ENCODE measurements around the gene TNFRSF11A. TPM values are rescaled to one million over a fixed set of nuclear protein-coding genes. Genes with fewer than 3 reads are reported as not detected.

Gene TNFRSF11A
- total RNA-seq, 1 donor from 2014 or later = 8.9 TPM

- H3K4me3 ChIP-seq (ENCODE audit: low read length in 3 of 3) = no peak overlapping the region
- peaks cover 0 to 4% (median 3%) of the 10 kb centered on the region in 3 donors for H3K27me3 ChIP-seq (ENCODE audit: control insufficient read depth in 3 of 3, insufficient read depth in 3 of 3, low read length in 3 of 3)
- H3K9me3 ChIP-seq (ENCODE audit: control insufficient read depth in 3 of 3, low read length in 3 of 3) = no peaks in the 10 kb centered on the region
- no peaks in the 10 kb centered on the region for H3K36me3 ChIP-seq (ENCODE audit: control insufficient read depth in 3 of 3, insufficient read depth in 3 of 3, low read length in 3 of 3)
- no peaks in the 10 kb centered on the region for H3K4me1 ChIP-seq (ENCODE audit: control insufficient read depth in 3 of 3, insufficient read depth in 3 of 3, low read length in 3 of 3)
- H3K27ac ChIP-seq (ENCODE audit: low read depth, low read length) = no peak overlapping the region
- no peak overlapping the region for H3K9ac ChIP-seq (ENCODE audit: low read depth in 1 of 3, low read length in 3 of 3)
These were observed 62.1 kb downstream of the TNFRSF11A start for GRCh38 chr18:62387257-62387656.

- Histone ChIP-seq H3K36me3 (ENCODE audit: control insufficient read depth in 3 of 3, insufficient read depth in 3 of 3, low read length in 3 of 3) (no peaks in the 10 kb centered on the region), H3K27me3 (ENCODE audit: control insufficient read depth in 3 of 3, insufficient read depth in 3 of 3, low read length in 3 of 3) (peaks cover 0 to 5% (median 4%) of the 10 kb centered on the region in 3 donors), H3K4me3 (ENCODE audit: low read length in 3 of 3) (no peak overlapping the region), H3K27ac (ENCODE audit: low read depth, low read length) (no peak overlapping the region), H3K9me3 (ENCODE audit: control insufficient read depth in 3 of 3, low read length in 3 of 3) (no peaks in the 10 kb centered on the region), H3K4me1 (ENCODE audit: control insufficient read depth in 3 of 3, insufficient read depth in 3 of 3, low read length in 3 of 3) (no peaks in the 10 kb centered on the region), H3K9ac (ENCODE audit: low read depth in 1 of 3, low read length in 3 of 3) (no peak overlapping the region)
These were observed 64.0 kb downstream of the TNFRSF11A start for GRCh38 chr18:62388855-62389760.

- Histone ChIP-seq H3K9ac (ENCODE audit: low read depth in 1 of 3, low read length in 3 of 3) (no peak overlapping the region), H3K9me3 (ENCODE audit: control insufficient read depth in 3 of 3, low read length in 3 of 3) (no peaks in the 10 kb centered on the region), H3K4me1 (ENCODE audit: control insufficient read depth in 3 of 3, insufficient read depth in 3 of 3, low read length in 3 of 3) (no peaks in the 10 kb centered on the region), H3K27me3 (ENCODE audit: control insufficient read depth in 3 of 3, insufficient read depth in 3 of 3, low read length in 3 of 3) (peaks cover 0 to 5% (median 0%) of the 10 kb centered on the region in 3 donors), H3K36me3 (ENCODE audit: control insufficient read depth in 3 of 3, insufficient read depth in 3 of 3, low read length in 3 of 3) (no peaks in the 10 kb centered on the region), H3K27ac (ENCODE audit: low read depth, low read length) (no peak overlapping the region), H3K4me3 (ENCODE audit: low read length in 3 of 3) (no peak overlapping the region)
These were observed 64.8 kb downstream of the TNFRSF11A start for GRCh38 chr18:62389761-62390481.

- Histone ChIP-seq H3K9ac (ENCODE audit: low read depth in 1 of 3, low read length in 3 of 3) (no peak overlapping the region), H3K27ac (ENCODE audit: low read depth, low read length) (no peak overlapping the region), H3K27me3 (ENCODE audit: control insufficient read depth in 3 of 3, insufficient read depth in 3 of 3, low read length in 3 of 3) (peaks cover 0 to 2% (median 0%) of the 10 kb centered on the region in 3 donors), H3K4me3 (ENCODE audit: low read length in 3 of 3) (no peak overlapping the region), H3K4me1 (ENCODE audit: control insufficient read depth in 3 of 3, insufficient read depth in 3 of 3, low read length in 3 of 3) (no peaks in the 10 kb centered on the region), H3K36me3 (ENCODE audit: control insufficient read depth in 3 of 3, insufficient read depth in 3 of 3, low read length in 3 of 3) (no peaks in the 10 kb centered on the region), H3K9me3 (ENCODE audit: control insufficient read depth in 3 of 3, low read length in 3 of 3) (no peaks in the 10 kb centered on the region)
These were observed 69.1 kb downstream of the TNFRSF11A start for GRCh38 chr18:62394006-62394763.

- Histone ChIP-seq H3K9me3 (ENCODE audit: control insufficient read depth in 3 of 3, low read length in 3 of 3) (no peaks in the 10 kb centered on the region), H3K27me3 (ENCODE audit: control insufficient read depth in 3 of 3, insufficient read depth in 3 of 3, low read length in 3 of 3) (peaks cover 0 to 2% (median 0%) of the 10 kb centered on the region in 3 donors), H3K4me3 (ENCODE audit: low read length in 3 of 3) (no peak overlapping the region), H3K4me1 (ENCODE audit: control insufficient read depth in 3 of 3, insufficient read depth in 3 of 3, low read length in 3 of 3) (no peaks in the 10 kb centered on the region), H3K36me3 (ENCODE audit: control insufficient read depth in 3 of 3, insufficient read depth in 3 of 3, low read length in 3 of 3) (no peaks in the 10 kb centered on the region), H3K27ac (ENCODE audit: low read depth, low read length) (no peak overlapping the region), H3K9ac (ENCODE audit: low read depth in 1 of 3, low read length in 3 of 3) (no peak overlapping the region)
These were observed 71.3 kb downstream of the TNFRSF11A start for GRCh38 chr18:62396381-62396780.

GRCh38 chr18:62396967-62397366 lies 71.9 kb downstream of the TNFRSF11A start:
- H3K36me3 ChIP-seq (ENCODE audit: control insufficient read depth in 3 of 3, insufficient read depth in 3 of 3, low read length in 3 of 3) = no peaks in the 10 kb centered on the region
- H3K27me3 ChIP-seq (ENCODE audit: control insufficient read depth in 3 of 3, insufficient read depth in 3 of 3, low read length in 3 of 3) = peaks cover 0 to 2% (median 0%) of the 10 kb centered on the region in 3 donors
- H3K4me3 ChIP-seq (ENCODE audit: low read length in 3 of 3) = no peak overlapping the region
- no peaks in the 10 kb centered on the region for H3K9me3 ChIP-seq (ENCODE audit: control insufficient read depth in 3 of 3, low read length in 3 of 3)
- H3K27ac ChIP-seq (ENCODE audit: low read depth, low read length) = no peak overlapping the region
- H3K4me1 ChIP-seq (ENCODE audit: control insufficient read depth in 3 of 3, insufficient read depth in 3 of 3, low read length in 3 of 3) = no peaks in the 10 kb centered on the region
- H3K9ac ChIP-seq (ENCODE audit: low read depth in 1 of 3, low read length in 3 of 3) = no peak overlapping the region

GRCh38 chr18:62398291-62398690 lies 73.2 kb downstream of the TNFRSF11A start:
- H3K4me1 ChIP-seq (ENCODE audit: control insufficient read depth in 3 of 3, insufficient read depth in 3 of 3, low read length in 3 of 3) = no peaks in the 10 kb centered on the region
- no peak overlapping the region for H3K4me3 ChIP-seq (ENCODE audit: low read length in 3 of 3)
- no peak overlapping the region for H3K27ac ChIP-seq (ENCODE audit: low read depth, low read length)
- H3K27me3 ChIP-seq (ENCODE audit: control insufficient read depth in 3 of 3, insufficient read depth in 3 of 3, low read length in 3 of 3) = peaks cover 0 to 2% (median 0%) of the 10 kb centered on the region in 3 donors
- H3K9ac ChIP-seq (ENCODE audit: low read depth in 1 of 3, low read length in 3 of 3) = no peak overlapping the region
- no peaks in the 10 kb centered on the region for H3K9me3 ChIP-seq (ENCODE audit: control insufficient read depth in 3 of 3, low read length in 3 of 3)
- H3K36me3 ChIP-seq (ENCODE audit: control insufficient read depth in 3 of 3, insufficient read depth in 3 of 3, low read length in 3 of 3) = no peaks in the 10 kb centered on the region

- no peaks in the 10 kb centered on the region for H3K36me3 ChIP-seq (ENCODE audit: control insufficient read depth in 3 of 3, insufficient read depth in 3 of 3, low read length in 3 of 3)
These were observed 74.2 kb downstream of the TNFRSF11A start for GRCh38 chr18:62399276-62399675.

GRCh38 chr18:62399781-62400308 lies 74.7 kb downstream of the TNFRSF11A start:
- no peaks in the 10 kb centered on the region for H3K9me3 ChIP-seq (ENCODE audit: control insufficient read depth in 3 of 3, low read length in 3 of 3)
- no peak overlapping the region for H3K9ac ChIP-seq (ENCODE audit: low read depth in 1 of 3, low read length in 3 of 3)
- no peaks in the 10 kb centered on the region for H3K4me1 ChIP-seq (ENCODE audit: control insufficient read depth in 3 of 3, insufficient read depth in 3 of 3, low read length in 3 of 3)
- H3K4me3 ChIP-seq (ENCODE audit: low read length in 3 of 3) = no peak overlapping the region
- H3K27ac ChIP-seq (ENCODE audit: low read depth, low read length) = no peak overlapping the region
- H3K27me3 ChIP-seq (ENCODE audit: control insufficient read depth in 3 of 3, insufficient read depth in 3 of 3, low read length in 3 of 3) = no peaks in the 10 kb centered on the region
- no peaks in the 10 kb centered on the region for H3K36me3 ChIP-seq (ENCODE audit: control insufficient read depth in 3 of 3, insufficient read depth in 3 of 3, low read length in 3 of 3)

More at GRCh38 chr18:62399276-62399675, 74.2 kb downstream of the TNFRSF11A start:
- Histone ChIP-seq H3K9me3 (ENCODE audit: control insufficient read depth in 3 of 3, low read length in 3 of 3) (no peaks in the 10 kb centered on the region), H3K27ac (ENCODE audit: low read depth, low read length) (no peak overlapping the region), H3K27me3 (ENCODE audit: control insufficient read depth in 3 of 3, insufficient read depth in 3 of 3, low read length in 3 of 3) (no peaks in the 10 kb centered on the region), H3K9ac (ENCODE audit: low read depth in 1 of 3, low read length in 3 of 3) (no peak overlapping the region), H3K4me3 (ENCODE audit: low read length in 3 of 3) (no peak overlapping the region), H3K4me1 (ENCODE audit: control insufficient read depth in 3 of 3, insufficient read depth in 3 of 3, low read length in 3 of 3) (no peaks in the 10 kb centered on the region)

All from skeletal muscle tissue (tissue), 4 donors.